ENCODE measurements around the gene SPSB1.

GRCh38 chr1:9360371-9361064 is 67.8 kb downstream of the SPSB1 start:
- no peak for TF ChIP-seq POLR2AphosphoS5 (IDR thresholded peaks at IDR 0.05; ENCODE audit: low read depth, low read length)
- TF ChIP-seq FOXP2 (optimal IDR thresholded peaks at IDR 0.05; ENCODE audit: borderline replicate concordance, extremely low read depth, extremely low read length, insufficient read depth) = no peak
- TF ChIP-seq SIN3A (IDR thresholded peaks at IDR 0.05; ENCODE audit: borderline replicate concordance, insufficient read depth, low read length) = no peak
- TF ChIP-seq TAF1 (IDR thresholded peaks at IDR 0.05; ENCODE audit: borderline replicate concordance, insufficient read depth, low read length) = no peak
